ENCODE results near the gene IL5RA.

The IL5RA gene, protein sequence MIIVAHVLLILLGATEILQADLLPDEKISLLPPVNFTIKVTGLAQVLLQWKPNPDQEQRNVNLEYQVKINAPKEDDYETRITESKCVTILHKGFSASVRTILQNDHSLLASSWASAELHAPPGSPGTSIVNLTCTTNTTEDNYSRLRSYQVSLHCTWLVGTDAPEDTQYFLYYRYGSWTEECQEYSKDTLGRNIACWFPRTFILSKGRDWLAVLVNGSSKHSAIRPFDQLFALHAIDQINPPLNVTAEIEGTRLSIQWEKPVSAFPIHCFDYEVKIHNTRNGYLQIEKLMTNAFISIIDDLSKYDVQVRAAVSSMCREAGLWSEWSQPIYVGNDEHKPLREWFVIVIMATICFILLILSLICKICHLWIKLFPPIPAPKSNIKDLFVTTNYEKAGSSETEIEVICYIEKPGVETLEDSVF
- long read RNA-seq, result 0 reads

DNA sequence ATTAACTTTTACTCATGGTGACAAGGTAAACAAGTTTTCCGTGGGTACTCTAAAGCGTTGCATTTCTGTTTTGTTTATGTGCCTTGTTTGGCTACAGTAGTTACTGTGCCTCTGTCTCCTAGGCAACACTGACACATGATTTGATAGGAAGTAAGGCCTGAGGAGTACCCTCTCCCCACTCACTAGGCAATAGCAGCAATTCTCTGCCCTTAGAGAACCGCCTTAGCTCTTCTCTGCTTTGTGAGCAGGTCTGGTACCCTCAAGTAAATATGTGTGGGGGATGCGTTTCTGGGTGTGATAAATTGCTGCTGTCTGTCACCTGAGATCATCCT is at the start of gene IL5RA:
IL5RA (minus strand) TSS at position 76 of the 332 bp plus-strand sequence. CDS start 5,390 bp downstream, outside the sequence.
- DNase-seq (ENCODE audit: low read depth in 1 of 2, low spot score in 1 of 2), result peak in 1 of 2 experiments; percentile 28
- peak within 1 kb of the TSS; percentile 57 for H3K27ac ChIP-seq (replicated peaks)
- no peaks in the 10 kb centered on the region for H3K27me3 ChIP-seq (ENCODE audit: insufficient read depth, poor library complexity, severe bottlenecking)
- TF ChIP-seq, protein P1, sequence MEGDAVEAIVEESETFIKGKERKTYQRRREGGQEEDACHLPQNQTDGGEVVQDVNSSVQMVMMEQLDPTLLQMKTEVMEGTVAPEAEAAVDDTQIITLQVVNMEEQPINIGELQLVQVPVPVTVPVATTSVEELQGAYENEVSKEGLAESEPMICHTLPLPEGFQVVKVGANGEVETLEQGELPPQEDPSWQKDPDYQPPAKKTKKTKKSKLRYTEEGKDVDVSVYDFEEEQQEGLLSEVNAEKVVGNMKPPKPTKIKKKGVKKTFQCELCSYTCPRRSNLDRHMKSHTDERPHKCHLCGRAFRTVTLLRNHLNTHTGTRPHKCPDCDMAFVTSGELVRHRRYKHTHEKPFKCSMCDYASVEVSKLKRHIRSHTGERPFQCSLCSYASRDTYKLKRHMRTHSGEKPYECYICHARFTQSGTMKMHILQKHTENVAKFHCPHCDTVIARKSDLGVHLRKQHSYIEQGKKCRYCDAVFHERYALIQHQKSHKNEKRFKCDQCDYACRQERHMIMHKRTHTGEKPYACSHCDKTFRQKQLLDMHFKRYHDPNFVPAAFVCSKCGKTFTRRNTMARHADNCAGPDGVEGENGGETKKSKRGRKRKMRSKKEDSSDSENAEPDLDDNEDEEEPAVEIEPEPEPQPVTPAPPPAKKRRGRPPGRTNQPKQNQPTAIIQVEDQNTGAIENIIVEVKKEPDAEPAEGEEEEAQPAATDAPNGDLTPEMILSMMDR (IDR thresholded peaks at IDR 0.05; ENCODE audit: insufficient read depth, low read length), result no peak
- TF ChIP-seq SPI1 (IDR thresholded peaks at IDR 0.05; ENCODE audit: borderline replicate concordance, low read depth) (no peak), GABPA (IDR thresholded peaks at IDR 0.05; ENCODE audit: low read depth) (no peak), POLR2AphosphoS5 (IDR thresholded peaks at IDR 0.05; ENCODE audit: low read depth) (no peak)
- TF ChIP-seq, protein P2, sequence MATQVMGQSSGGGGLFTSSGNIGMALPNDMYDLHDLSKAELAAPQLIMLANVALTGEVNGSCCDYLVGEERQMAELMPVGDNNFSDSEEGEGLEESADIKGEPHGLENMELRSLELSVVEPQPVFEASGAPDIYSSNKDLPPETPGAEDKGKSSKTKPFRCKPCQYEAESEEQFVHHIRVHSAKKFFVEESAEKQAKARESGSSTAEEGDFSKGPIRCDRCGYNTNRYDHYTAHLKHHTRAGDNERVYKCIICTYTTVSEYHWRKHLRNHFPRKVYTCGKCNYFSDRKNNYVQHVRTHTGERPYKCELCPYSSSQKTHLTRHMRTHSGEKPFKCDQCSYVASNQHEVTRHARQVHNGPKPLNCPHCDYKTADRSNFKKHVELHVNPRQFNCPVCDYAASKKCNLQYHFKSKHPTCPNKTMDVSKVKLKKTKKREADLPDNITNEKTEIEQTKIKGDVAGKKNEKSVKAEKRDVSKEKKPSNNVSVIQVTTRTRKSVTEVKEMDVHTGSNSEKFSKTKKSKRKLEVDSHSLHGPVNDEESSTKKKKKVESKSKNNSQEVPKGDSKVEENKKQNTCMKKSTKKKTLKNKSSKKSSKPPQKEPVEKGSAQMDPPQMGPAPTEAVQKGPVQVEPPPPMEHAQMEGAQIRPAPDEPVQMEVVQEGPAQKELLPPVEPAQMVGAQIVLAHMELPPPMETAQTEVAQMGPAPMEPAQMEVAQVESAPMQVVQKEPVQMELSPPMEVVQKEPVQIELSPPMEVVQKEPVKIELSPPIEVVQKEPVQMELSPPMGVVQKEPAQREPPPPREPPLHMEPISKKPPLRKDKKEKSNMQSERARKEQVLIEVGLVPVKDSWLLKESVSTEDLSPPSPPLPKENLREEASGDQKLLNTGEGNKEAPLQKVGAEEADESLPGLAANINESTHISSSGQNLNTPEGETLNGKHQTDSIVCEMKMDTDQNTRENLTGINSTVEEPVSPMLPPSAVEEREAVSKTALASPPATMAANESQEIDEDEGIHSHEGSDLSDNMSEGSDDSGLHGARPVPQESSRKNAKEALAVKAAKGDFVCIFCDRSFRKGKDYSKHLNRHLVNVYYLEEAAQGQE (IDR thresholded peaks at IDR 0.05; ENCODE audit: insufficient replicate concordance, low read depth), result no peak
- no peak within 1 kb of the TSS for H3K4me3 ChIP-seq (replicated peaks; ENCODE audit: insufficient read depth, low read length)

DNA sequence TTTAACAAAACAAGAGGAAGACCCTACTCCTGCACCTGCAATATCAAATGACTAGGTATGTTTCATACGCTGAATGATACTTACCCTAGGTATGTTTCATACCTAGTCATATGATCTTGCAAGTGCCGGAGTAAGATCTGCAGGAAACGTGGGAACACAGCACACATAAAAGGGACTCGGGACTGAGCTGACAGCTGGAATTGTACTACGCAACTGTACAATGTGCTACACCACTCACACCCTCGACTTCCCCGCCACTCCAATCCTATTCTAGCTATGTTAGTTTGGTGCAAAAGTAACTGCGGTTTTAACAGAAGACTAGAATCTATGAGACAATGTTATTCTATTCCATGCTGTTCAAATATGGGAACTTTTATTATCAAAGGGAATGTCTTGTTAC is 47.3 kb upstream of the IL5RA start:
- TF ChIP-seq, protein P1 (IDR thresholded peaks at IDR 0.05; ENCODE audit: insufficient read depth, low read length), result no peak
- TF ChIP-seq SPI1 (IDR thresholded peaks at IDR 0.05; ENCODE audit: borderline replicate concordance, low read depth) (no peak), POLR2AphosphoS5 (IDR thresholded peaks at IDR 0.05; ENCODE audit: low read depth) (no peak), GABPA (IDR thresholded peaks at IDR 0.05; ENCODE audit: low read depth) (no peak)
- TF ChIP-seq, protein P2 (IDR thresholded peaks at IDR 0.05; ENCODE audit: insufficient replicate concordance, low read depth), result no peak
- Histone ChIP-seq H3K4me3 (replicated peaks; ENCODE audit: insufficient read depth, low read length) (no peak overlapping the region), H3K27me3 (ENCODE audit: insufficient read depth, poor library complexity, severe bottlenecking) (no peaks in the 10 kb centered on the region), H3K27ac (replicated peaks) (no peak overlapping the region)
- DNase-seq (ENCODE audit: low read depth in 1 of 2, low spot score in 1 of 2), result no peak

DNA sequence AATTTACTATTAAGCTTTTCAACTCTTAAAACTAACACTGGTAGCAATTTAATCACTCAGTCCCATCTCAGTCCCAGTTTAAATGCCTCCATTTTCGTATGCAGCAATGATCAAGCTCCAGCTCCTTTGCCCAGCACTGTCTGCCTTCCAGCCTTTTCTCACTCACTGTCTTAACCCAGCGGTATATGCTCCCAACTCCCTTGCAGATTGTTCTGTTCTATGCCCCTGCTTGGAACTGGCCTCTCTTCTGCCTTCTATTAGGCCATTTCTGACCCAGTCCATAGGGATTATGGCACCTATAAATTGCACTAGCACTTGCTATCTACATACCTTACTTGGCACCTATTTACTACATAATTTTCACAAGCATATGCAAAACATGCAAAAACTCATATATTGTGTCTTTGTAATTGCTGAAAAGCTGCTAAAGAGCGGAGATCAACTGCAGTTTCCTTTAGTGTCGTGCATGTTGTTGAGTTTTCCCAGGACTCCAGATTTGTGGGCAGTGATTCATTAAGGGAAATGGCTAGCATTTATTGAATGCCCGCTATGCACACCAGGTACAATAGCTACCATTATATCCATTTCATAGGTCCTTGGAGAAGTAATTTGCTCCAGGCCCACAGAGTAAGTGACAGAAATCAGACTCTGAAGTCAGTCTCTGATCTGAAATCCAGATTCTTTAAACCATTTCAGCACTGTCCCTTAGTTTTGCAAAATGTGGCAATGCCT is 44.9 kb upstream of the IL5RA start:
- Histone ChIP-seq H3K27me3 (ENCODE audit: insufficient read depth, poor library complexity, severe bottlenecking) (no peaks in the 10 kb centered on the region), H3K4me3 (replicated peaks; ENCODE audit: insufficient read depth, low read length) (no peak overlapping the region), H3K27ac (replicated peaks) (no peak overlapping the region)
- TF ChIP-seq GABPA (IDR thresholded peaks at IDR 0.05; ENCODE audit: low read depth) (no peak), SPI1 (IDR thresholded peaks at IDR 0.05; ENCODE audit: borderline replicate concordance, low read depth) (no peak), POLR2AphosphoS5 (IDR thresholded peaks at IDR 0.05; ENCODE audit: low read depth) (0 out of 2 replicates have a peak, but pooled peaks have one; percentile 21)
- TF ChIP-seq, protein P2 (IDR thresholded peaks at IDR 0.05; ENCODE audit: insufficient replicate concordance, low read depth), result no peak
- TF ChIP-seq, protein P1 (IDR thresholded peaks at IDR 0.05; ENCODE audit: insufficient read depth, low read length), result no peak
- no peak for DNase-seq (ENCODE audit: low read depth in 1 of 2, low spot score in 1 of 2)

All from HL-60 (cell line).